MM.1S (cell line): ENCODE data around the gene ZNF292.

Source experiments
- CTCF ChIP-seq: fragments of 300-600 bp; sonication (generic); IDR thresholded peaks from 2 replicates; pipeline ENCODE4 v1.5.1; 2016; ENCODE audit warnings: antibody characterized with exemption, low read length, mixed read lengths
- EZH2 ChIP-seq: fragments of 300-600 bp; sonication (generic); optimal IDR thresholded peaks from 2 replicates; pipeline ENCODE3; 2017; ENCODE audit warnings: low read depth, mild to moderate bottlenecking, antibody characterized with exemption, low read length, mixed read lengths

- TF ChIP-seq CTCF, result no peak
- no peak for TF ChIP-seq EZH2
These were observed 70.1 kb downstream of the ZNF292 start for GRCh38 chr6:87225511-87225910.
